Fibroblast of the conjunctiva (primary cell): ENCODE data around the gene DAPP1.

Experiments
- DNase-seq: peaks from one replicate; pipeline ENCODE4 v3.0.0-alpha.2; 2010; ENCODE audit warnings: low read depth

DAPP1 gene

GRCh38 chr4:99915449-99915848, 98.8 kb downstream of the DAPP1 start:
- no peak for DNase-seq

- DNase-seq: no peak
Measured at GRCh38 chr4:99917575-99917974, 100.9 kb downstream of the DAPP1 start.

GRCh38 chr4:99918656-99919055, 102.0 kb downstream of the DAPP1 start:
- DNase-seq: no peak
